Kidney (tissue), 14 donors: ENCODE data around the gene MYH15. TPM values are rescaled to one million over a fixed set of nuclear protein-coding genes. Genes with fewer than 3 reads are reported as not detected.

Source experiments
- DNase-seq, 5 donors: peaks; one replicate each; pipeline ENCODE4 v3.0.0-alpha.2; 2013 to 2020
- FAIRE-seq: peaks from 2 replicates; lab custom pipeline; 2012; peaks lifted over from hg19 to GRCh38; lab: Jason Lieb, UNC
- H3K27ac ChIP-seq, 2 donors: one replicate each; pipeline ENCODE4 v1.7.0; 2013; ENCODE audit warnings: low read depth in 2 of 2, low read length in 2 of 2, inconsistent platforms in 1 of 2
- H3K27me3 ChIP-seq: one replicate; pipeline ENCODE4 v1.7.1; 2013; ENCODE audit warnings: low read length, inconsistent platforms; ENCODE audit not compliant: control insufficient read depth, insufficient read depth
- H3K36me3 ChIP-seq, 3 donors: one replicate each; pipeline versions ENCODE4 v1.7.0 to v1.7.1; 2013; ENCODE audit warnings: low read length in 3 of 3, control low read depth in 1 of 3, inconsistent platforms in 1 of 3; ENCODE audit not compliant: insufficient read depth in 3 of 3, control insufficient read depth in 2 of 3
- H3K4me1 ChIP-seq, 3 donors: one replicate each; pipeline versions ENCODE4 v1.7.0 to v1.7.1; 2013; ENCODE audit warnings: low read length in 3 of 3, inconsistent platforms in 1 of 3, low read depth in 1 of 3; ENCODE audit not compliant: control insufficient read depth in 2 of 3, insufficient read depth in 2 of 3
- H3K4me3 ChIP-seq, 3 donors: one replicate each; pipeline versions ENCODE4 v1.7.0 to v1.8.1; 2013; ENCODE audit warnings: low read length in 3 of 3, control low read depth in 1 of 3, inconsistent platforms in 1 of 3
- H3K9ac ChIP-seq, 3 donors: one replicate each; pipeline versions ENCODE4 v1.7.0 to v1.7.1; 2013; ENCODE audit warnings: low read length in 3 of 3, control low read depth in 1 of 3, inconsistent platforms in 1 of 3
- H3K9me3 ChIP-seq, 3 donors: one replicate each; pipeline versions ENCODE4 v1.7.0 to v1.7.1; 2013; ENCODE audit warnings: low read length in 3 of 3, control low read depth in 1 of 3, inconsistent platforms in 1 of 3; ENCODE audit not compliant: control insufficient read depth in 2 of 3, insufficient read depth in 1 of 3
- intact Hi-C: fragments of 100-400 bp; cut with DNase I; formaldehyde crosslinking; loops from one replicate; pipeline ENCODE4 v1.11.1; 2022
- polyA plus RNA-seq: library from polyadenylated mRNA; stranded (reverse); fragments of 350-450 nt; fragmentation: Illumina TruSeq; extraction: RNeasy Lipid Tissue Mini Kit (QIAGEN cat#74804); gene quantifications from one replicate; pipeline ENCODE4 v1.2.3, GENCODE V29; 2014; ENCODE audit warnings: low read depth, low replicate concordance; ENCODE audit not compliant: insufficient read depth
- total RNA-seq: library from RNA; stranded (reverse); fragmentation: NEBNext Ultra II Directional; extraction: Animal tissue kit (Norgen Biotek cat#: 25700); gene quantifications from one replicate; pipeline ENCODE4 v1.2.1, GENCODE V29; 2021
- TF ChIP-seq, protein P1 (sequence below): IDR thresholded peaks from 3 replicates; pipeline ENCODE4 v1.5.1; 2012; ENCODE audit warnings: mild to moderate bottlenecking, moderate library complexity, borderline replicate concordance; ENCODE audit not compliant: insufficient read depth; ENCODE audit errors: extremely low read depth
- donor health status: control.
- donor health status: control.
- donor health status: control.
- donor health status: control.
- donor health status: control.
- donor health status: DM: yes; HTN: yes; CAD: no.
- donor health status: Normal renal cell carcinoma (clear cell type).

The MYH15 gene
- total and polyA plus RNA-seq, 2 donors from 2014 or later = 0.44 TPM; not detected in 1

DNA sequence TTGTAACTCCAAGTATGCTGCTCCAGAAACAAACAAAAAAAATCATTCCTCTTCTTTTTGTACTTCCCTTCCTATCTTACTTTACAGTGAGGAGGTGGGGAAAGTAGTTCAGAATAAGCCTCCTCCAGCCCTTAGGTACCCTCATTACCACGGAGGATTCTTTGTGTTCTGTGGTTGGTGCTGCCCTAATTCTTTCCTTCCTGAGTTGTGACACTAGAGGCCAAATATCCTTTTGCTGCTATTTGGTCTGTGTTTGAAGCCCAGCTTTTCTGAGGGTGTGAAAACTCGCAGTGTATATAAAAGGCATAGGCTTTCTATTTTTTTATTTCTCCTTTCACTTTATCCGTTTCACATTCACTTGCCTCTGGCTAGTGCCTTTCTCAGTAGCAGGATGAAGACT is 115.8 kb downstream of the MYH15 start:
- TF ChIP-seq, protein P1, sequence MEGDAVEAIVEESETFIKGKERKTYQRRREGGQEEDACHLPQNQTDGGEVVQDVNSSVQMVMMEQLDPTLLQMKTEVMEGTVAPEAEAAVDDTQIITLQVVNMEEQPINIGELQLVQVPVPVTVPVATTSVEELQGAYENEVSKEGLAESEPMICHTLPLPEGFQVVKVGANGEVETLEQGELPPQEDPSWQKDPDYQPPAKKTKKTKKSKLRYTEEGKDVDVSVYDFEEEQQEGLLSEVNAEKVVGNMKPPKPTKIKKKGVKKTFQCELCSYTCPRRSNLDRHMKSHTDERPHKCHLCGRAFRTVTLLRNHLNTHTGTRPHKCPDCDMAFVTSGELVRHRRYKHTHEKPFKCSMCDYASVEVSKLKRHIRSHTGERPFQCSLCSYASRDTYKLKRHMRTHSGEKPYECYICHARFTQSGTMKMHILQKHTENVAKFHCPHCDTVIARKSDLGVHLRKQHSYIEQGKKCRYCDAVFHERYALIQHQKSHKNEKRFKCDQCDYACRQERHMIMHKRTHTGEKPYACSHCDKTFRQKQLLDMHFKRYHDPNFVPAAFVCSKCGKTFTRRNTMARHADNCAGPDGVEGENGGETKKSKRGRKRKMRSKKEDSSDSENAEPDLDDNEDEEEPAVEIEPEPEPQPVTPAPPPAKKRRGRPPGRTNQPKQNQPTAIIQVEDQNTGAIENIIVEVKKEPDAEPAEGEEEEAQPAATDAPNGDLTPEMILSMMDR = no peak
- Histone ChIP-seq H3K9me3 (no peaks in the 10 kb centered on the region), H3K27me3 (no peaks in the 10 kb centered on the region), H3K4me3 (no peak overlapping the region), H3K27ac (no peak overlapping the region), H3K36me3 (no peaks in the 10 kb centered on the region), H3K9ac (no peak overlapping the region), H3K4me1 (no peaks in the 10 kb centered on the region)
- intact Hi-C loops = no loop called here
- FAIRE-seq (no peak), DNase-seq (no peak)

DNA sequence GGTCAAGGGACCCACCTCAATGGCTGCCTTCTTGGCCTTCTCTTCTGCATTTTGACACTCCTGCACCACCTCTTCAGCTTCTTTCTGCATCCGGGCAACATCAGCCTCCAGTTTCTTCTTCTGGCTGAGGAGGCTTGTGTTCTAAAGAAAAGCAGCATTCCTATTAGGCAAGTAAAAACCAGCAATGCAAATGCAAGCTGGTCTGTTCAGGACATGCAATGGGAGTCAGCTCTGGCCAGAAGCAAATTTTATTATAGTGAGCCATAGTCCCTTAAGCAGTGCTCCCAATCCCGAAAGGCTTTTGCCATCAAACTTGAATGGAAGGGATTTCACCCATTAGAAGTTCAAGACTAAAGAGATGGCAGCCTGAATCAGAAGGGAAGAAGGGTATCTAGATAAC is 116.4 kb downstream of the MYH15 start:
- H3K36me3 ChIP-seq = no peaks in the 10 kb centered on the region
- H3K9me3 ChIP-seq = no peaks in the 10 kb centered on the region
- intact Hi-C loops = no loop called here
- no peaks in the 10 kb centered on the region for H3K27me3 ChIP-seq
- FAIRE-seq = no peak
- no peak overlapping the region for H3K27ac ChIP-seq
- H3K4me3 ChIP-seq = no peak overlapping the region
- TF ChIP-seq, protein P1 = no peak
- H3K9ac ChIP-seq = no peak overlapping the region
- DNase-seq = no peak
- H3K4me1 ChIP-seq = no peaks in the 10 kb centered on the region

DNA sequence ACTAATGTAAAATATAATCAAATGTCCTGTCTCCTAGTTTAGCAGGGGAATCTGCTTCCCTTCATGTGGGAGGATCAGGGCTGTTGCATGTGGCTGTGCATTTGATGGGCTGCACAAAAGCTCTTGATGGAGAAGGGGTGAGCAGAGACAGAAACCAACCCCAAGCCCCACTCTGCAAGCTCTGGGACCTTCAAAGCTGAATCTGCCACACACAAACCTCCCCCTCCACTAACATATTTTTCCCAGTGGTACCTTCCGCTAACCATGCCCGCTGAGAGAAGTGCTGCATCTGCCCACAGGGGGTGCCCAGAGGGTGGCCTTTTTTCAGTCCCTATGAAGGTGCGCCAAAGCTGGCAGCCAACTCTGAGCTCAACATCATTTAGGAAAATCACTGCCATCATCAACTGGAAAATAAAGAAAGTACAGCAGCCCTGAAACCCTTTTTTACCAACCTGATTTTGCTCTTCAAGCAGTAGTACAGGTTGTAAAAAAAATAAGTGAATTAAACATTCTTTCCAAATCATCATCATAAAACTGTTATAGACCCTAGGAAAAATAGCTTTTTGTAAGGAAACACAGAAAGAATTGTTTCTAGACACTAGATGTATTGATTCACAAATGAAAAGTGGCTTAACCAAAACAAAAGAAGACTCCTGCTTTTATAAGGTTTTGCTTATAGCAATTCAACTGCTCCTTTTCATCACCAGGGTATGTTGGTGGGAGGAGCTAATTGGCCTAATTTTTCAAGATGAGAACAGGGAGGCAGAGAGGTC is 117.1 kb downstream of the MYH15 start:
- TF ChIP-seq, protein P1 = no peak
- DNase-seq = no peak

More for the DNA sequence above, 117.1 kb downstream of the MYH15 start:
- H3K4me1 ChIP-seq = no peaks in the 10 kb centered on the region
- no peaks in the 10 kb centered on the region for H3K27me3 ChIP-seq
- no peaks in the 10 kb centered on the region for H3K9me3 ChIP-seq
- H3K27ac ChIP-seq = no peak overlapping the region
- H3K9ac ChIP-seq = no peak overlapping the region
- H3K4me3 ChIP-seq = no peak overlapping the region
- H3K36me3 ChIP-seq = no peaks in the 10 kb centered on the region
- intact Hi-C loops = no loop called here
- FAIRE-seq = no peak
